GM23338 (cell line): ENCODE data around the gene CCDC40. TPM values are rescaled to one million over a fixed set of nuclear protein-coding genes. Genes with fewer than 3 reads are reported as not detected.

Source experiments
- ATAC-seq: fragments of 200-7000 bp; cut with Tn5 transposase; 3 replicates; pipeline ENCODE4 v1.9.1; 2020
- DNase-seq: peaks from one replicate; pipeline ENCODE4 v3.0.0-alpha.2; 2015; ENCODE audit warnings: low spot score
- H2AFZ ChIP-seq: fragments of 200-600 bp; sonication (generic); 2 replicates; pipeline ENCODE4 v1.8.0; 2016; ENCODE audit warnings: antibody characterized with exemption, mild to moderate bottlenecking, moderate library complexity
- H3F3A ChIP-seq: fragments of 200-600 bp; sonication (generic); replicated peaks from 2 replicates; pipeline ENCODE4 v1.8.0; 2017; ENCODE audit warnings: antibody characterized with exemption, mixed run types, low read depth
- H3K27ac ChIP-seq: fragments of 200-600 bp; sonication (generic); 2 replicates; pipeline ENCODE4 v1.6.1; 2016; ENCODE audit warnings: low read depth
- H3K27me3 ChIP-seq: fragments of 200-600 bp; sonication (generic); 2 replicates; pipeline ENCODE4 v1.8.0; 2016; ENCODE audit warnings: mild to moderate bottlenecking, mixed run types, moderate library complexity; ENCODE audit not compliant: insufficient read depth
- H3K36me3 ChIP-seq: fragments of 200-600 bp; sonication (generic); 2 replicates; pipeline ENCODE4 v1.8.0; 2016; ENCODE audit warnings: mild to moderate bottlenecking; ENCODE audit not compliant: insufficient read depth
- H3K4me1 ChIP-seq: fragments of 200-600 bp; sonication (generic); 2 replicates; pipeline ENCODE4 v1.8.0; 2016; ENCODE audit warnings: mild to moderate bottlenecking, moderate library complexity; ENCODE audit not compliant: insufficient read depth
- H3K4me2 ChIP-seq: fragments of 200-600 bp; sonication (generic); 2 replicates; pipeline ENCODE4 v1.7.1; 2017; ENCODE audit warnings: mixed run types
- H3K4me3 ChIP-seq: fragments of 200-600 bp; sonication (generic); 2 replicates; pipeline ENCODE4 v1.6.1; 2016; ENCODE audit warnings: mixed run types
- H3K79me2 ChIP-seq: fragments of 200-600 bp; sonication (generic); replicated peaks from 2 replicates; pipeline ENCODE4 v1.8.0; 2017; ENCODE audit warnings: mild to moderate bottlenecking; ENCODE audit not compliant: insufficient read depth
- H3K9me2 ChIP-seq: fragments of 200-600 bp; sonication (generic); 2 replicates; pipeline ENCODE4 v1.8.0; 2017; ENCODE audit not compliant: insufficient read depth
- H4K20me1 ChIP-seq: fragments of 200-600 bp; sonication (generic); replicated peaks from 2 replicates; pipeline ENCODE4 v1.8.0; 2017; ENCODE audit warnings: mild to moderate bottlenecking; ENCODE audit not compliant: insufficient read depth
- H3K27ac Mint-ChIP-seq: 2 replicates; pipeline ENCODE4 v1.8.0; 2020; ENCODE audit warnings: inconsistent platforms, mild to moderate bottlenecking, moderate library complexity, mixed read lengths
- H3K27me3 Mint-ChIP-seq: 3 replicates; pipeline ENCODE4 v1.8.0; 2022; ENCODE audit warnings: low read depth, mild to moderate bottlenecking, moderate library complexity, mixed read lengths, inconsistent platforms; ENCODE audit not compliant: insufficient read depth, poor library complexity
- H3K36me3 Mint-ChIP-seq: 3 replicates; pipeline ENCODE4 v1.8.0; 2021; ENCODE audit warnings: low read depth, mild to moderate bottlenecking, inconsistent platforms, moderate library complexity, mixed read lengths
- H3K4me1 Mint-ChIP-seq: 3 replicates; pipeline ENCODE4 v1.8.0; 2020; ENCODE audit warnings: mild to moderate bottlenecking, inconsistent platforms, mixed read lengths
- H3K4me3 Mint-ChIP-seq: 3 replicates; pipeline ENCODE4 v1.8.0; 2021; ENCODE audit warnings: moderate library complexity, mild to moderate bottlenecking, inconsistent platforms, mixed read lengths
- H3K9me3 Mint-ChIP-seq: 3 replicates; pipeline ENCODE4 v1.8.0; 2020; ENCODE audit warnings: moderate library complexity, mild to moderate bottlenecking, inconsistent platforms, mixed read lengths
- EZH2 ChIP-seq: fragments of 200-600 bp; sonication (generic); IDR thresholded peaks from one replicate; pipeline ENCODE4 v1.8.0; 2017; ENCODE audit warnings: antibody characterized with exemption, mild to moderate bottlenecking, low read depth; ENCODE audit not compliant: unreplicated experiment
- EZH2phosphoT487 ChIP-seq: fragments of 200-600 bp; sonication (generic); IDR thresholded peaks from one replicate; pipeline ENCODE4 v1.8.1; 2018; ENCODE audit warnings: antibody characterized with exemption; ENCODE audit not compliant: unreplicated experiment
- JUNB ChIP-seq: IDR thresholded peaks from one replicate; pipeline ENCODE4 v1.6.1; 2016; ENCODE audit warnings: antibody characterized with exemption; ENCODE audit not compliant: unreplicated experiment
- STAT1 ChIP-seq: IDR thresholded peaks from one replicate; pipeline ENCODE4 v1.6.1; 2016; ENCODE audit warnings: antibody characterized with exemption; ENCODE audit not compliant: unreplicated experiment
- ZNF114 ChIP-seq: fragments of 250-450 bp; sonication (Bioruptor Pico); IDR thresholded peaks from 2 replicates; pipeline ENCODE4 v1.5.0; 2020; ENCODE audit warnings: mild to moderate bottlenecking, moderate library complexity
- ZNF331 ChIP-seq: fragments of 250-450 bp; sonication (Bioruptor Pico); IDR thresholded peaks from 2 replicates; pipeline ENCODE4 v1.5.0; 2020; ENCODE audit warnings: low read depth, mild to moderate bottlenecking, moderate library complexity
- polyA plus RNA-seq: library from polyadenylated mRNA; unstranded; fragments of >200 nt; fragmentation: Nextera tagmentation; extraction: Ambion mirVana; gene quantifications from 2 replicates; pipeline ENCODE4 v1.2.1, GENCODE V29; 2016
- total RNA-seq: library from RNA; depleted of rRNA; stranded (reverse); fragments of >200 nt; shearing (Covaris generic); gene quantifications from 2 replicates; pipeline ENCODE4 v1.2.3, GENCODE V29; 2014
- TF ChIP-seq, protein P1 (sequence below), 2 experiments: fragments of 200-600 bp in 1 of 2; sonication (generic) in 1 of 2; conservative IDR thresholded peaks; 2 replicates each; pipeline versions ENCODE4 v1.5.1 to v1.6.1; 2016 to 2017; ENCODE audit warnings: antibody characterized with exemption in 2 of 2, low read depth in 2 of 2, mild to moderate bottlenecking in 2 of 2, moderate library complexity in 1 of 2
- TF ChIP-seq, protein P2 (sequence below): IDR thresholded peaks from one replicate; pipeline ENCODE4 v1.6.1; 2018; ENCODE audit warnings: antibody characterized with exemption; ENCODE audit not compliant: unreplicated experiment
- TF ChIP-seq, protein P3 (sequence below): IDR thresholded peaks from 2 replicates; pipeline ENCODE4 v1.6.1; 2016; ENCODE audit warnings: antibody characterized with exemption

The CCDC40 gene
- total and polyA plus RNA-seq, 2 experiments from 2014 or later: 7.6 to 8.1 TPM

DNA sequence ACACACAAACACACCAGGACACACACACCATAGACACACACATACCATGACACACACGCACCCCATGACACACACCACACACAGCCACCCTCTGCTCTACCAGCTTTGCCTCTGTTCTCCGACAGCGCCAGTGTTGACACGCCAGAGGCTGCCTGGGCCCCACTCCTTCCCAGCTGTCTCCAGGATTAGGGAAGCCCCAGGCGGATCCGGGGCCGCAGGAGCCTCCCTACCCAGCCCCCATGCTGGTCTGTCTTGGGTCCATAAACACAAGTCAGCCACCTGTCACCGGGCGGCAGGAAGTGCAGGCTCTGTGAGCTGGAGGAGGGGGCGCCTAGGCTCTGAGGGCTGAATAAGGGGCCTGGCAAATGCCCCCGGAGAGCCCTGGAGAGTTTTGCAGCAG, 11.3 kb upstream of the CCDC40 start:
- Histone ChIP-seq H3K4me3 (no peak overlapping the region), H3K27ac (no peak overlapping the region), H3K79me2 (peaks cover 96% of the 10 kb centered on the region), H3F3A (peaks cover 2% of the 10 kb centered on the region; the same call in 1 of the 2 replicates), H3K4me1 (peaks cover 18% of the 10 kb centered on the region), H3K36me3 (no peaks in the 10 kb centered on the region), H3K27me3 (no peaks in the 10 kb centered on the region), H3K4me2 (no peak overlapping the region), H2AFZ (no peak overlapping the region), H4K20me1 (peaks cover 48% of the 10 kb centered on the region), H3K9me2 (no peaks in the 10 kb centered on the region)
- no peaks in the 10 kb centered on the region for H3K9me3 Mint-ChIP-seq
- no peaks in the 10 kb centered on the region for H3K27me3 Mint-ChIP-seq
- DNase-seq: peak; percentile 63
- H3K4me3 Mint-ChIP-seq: no peak overlapping the region
- peak; percentile 46 for ATAC-seq
- H3K4me1 Mint-ChIP-seq: peaks cover 30% of the 10 kb centered on the region
- TF ChIP-seq STAT1: no peak
- TF ChIP-seq EZH2: no peak
- TF ChIP-seq, protein P1, sequence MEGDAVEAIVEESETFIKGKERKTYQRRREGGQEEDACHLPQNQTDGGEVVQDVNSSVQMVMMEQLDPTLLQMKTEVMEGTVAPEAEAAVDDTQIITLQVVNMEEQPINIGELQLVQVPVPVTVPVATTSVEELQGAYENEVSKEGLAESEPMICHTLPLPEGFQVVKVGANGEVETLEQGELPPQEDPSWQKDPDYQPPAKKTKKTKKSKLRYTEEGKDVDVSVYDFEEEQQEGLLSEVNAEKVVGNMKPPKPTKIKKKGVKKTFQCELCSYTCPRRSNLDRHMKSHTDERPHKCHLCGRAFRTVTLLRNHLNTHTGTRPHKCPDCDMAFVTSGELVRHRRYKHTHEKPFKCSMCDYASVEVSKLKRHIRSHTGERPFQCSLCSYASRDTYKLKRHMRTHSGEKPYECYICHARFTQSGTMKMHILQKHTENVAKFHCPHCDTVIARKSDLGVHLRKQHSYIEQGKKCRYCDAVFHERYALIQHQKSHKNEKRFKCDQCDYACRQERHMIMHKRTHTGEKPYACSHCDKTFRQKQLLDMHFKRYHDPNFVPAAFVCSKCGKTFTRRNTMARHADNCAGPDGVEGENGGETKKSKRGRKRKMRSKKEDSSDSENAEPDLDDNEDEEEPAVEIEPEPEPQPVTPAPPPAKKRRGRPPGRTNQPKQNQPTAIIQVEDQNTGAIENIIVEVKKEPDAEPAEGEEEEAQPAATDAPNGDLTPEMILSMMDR (conservative IDR thresholded peaks at IDR 0.05; ENCODE audit: low read depth in 2 of 2): 0 out of 4 replicates have a peak, but pooled peaks of 1 of the 2 experiments have one; percentile 8
- TF ChIP-seq ZNF114 (CRISPR knock-in tag): no peak
- TF ChIP-seq ZNF331 (CRISPR knock-in tag): no peak
- TF ChIP-seq EZH2phosphoT487: no peak
- no peak for TF ChIP-seq JUNB
- TF ChIP-seq, protein P2, sequence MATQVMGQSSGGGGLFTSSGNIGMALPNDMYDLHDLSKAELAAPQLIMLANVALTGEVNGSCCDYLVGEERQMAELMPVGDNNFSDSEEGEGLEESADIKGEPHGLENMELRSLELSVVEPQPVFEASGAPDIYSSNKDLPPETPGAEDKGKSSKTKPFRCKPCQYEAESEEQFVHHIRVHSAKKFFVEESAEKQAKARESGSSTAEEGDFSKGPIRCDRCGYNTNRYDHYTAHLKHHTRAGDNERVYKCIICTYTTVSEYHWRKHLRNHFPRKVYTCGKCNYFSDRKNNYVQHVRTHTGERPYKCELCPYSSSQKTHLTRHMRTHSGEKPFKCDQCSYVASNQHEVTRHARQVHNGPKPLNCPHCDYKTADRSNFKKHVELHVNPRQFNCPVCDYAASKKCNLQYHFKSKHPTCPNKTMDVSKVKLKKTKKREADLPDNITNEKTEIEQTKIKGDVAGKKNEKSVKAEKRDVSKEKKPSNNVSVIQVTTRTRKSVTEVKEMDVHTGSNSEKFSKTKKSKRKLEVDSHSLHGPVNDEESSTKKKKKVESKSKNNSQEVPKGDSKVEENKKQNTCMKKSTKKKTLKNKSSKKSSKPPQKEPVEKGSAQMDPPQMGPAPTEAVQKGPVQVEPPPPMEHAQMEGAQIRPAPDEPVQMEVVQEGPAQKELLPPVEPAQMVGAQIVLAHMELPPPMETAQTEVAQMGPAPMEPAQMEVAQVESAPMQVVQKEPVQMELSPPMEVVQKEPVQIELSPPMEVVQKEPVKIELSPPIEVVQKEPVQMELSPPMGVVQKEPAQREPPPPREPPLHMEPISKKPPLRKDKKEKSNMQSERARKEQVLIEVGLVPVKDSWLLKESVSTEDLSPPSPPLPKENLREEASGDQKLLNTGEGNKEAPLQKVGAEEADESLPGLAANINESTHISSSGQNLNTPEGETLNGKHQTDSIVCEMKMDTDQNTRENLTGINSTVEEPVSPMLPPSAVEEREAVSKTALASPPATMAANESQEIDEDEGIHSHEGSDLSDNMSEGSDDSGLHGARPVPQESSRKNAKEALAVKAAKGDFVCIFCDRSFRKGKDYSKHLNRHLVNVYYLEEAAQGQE: no peak
- no peaks in the 10 kb centered on the region for H3K36me3 Mint-ChIP-seq
- no peak overlapping the region for H3K27ac Mint-ChIP-seq

DNA sequence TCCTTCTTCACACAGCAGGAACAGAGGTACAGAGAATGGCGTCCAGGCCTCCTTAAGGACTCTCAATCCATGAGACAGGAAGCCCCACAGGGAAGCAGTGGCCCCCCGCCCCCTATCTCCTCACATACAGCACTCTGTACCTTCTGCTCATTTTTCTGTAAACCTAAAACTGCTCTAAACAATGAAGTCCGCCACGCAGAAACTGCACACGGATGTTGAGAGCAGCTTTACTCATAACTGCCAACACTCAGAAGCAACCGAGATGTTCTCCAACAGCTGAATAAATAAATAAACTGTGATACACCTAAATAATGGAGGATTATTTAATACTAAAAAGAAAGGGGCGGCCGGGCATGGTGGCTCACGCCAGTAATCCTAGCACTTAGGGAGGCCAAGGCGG, 10.6 kb upstream of the CCDC40 start:
- Histone ChIP-seq H3K79me2 (peaks cover 96% of the 10 kb centered on the region), H3K4me1 (peaks cover 16% of the 10 kb centered on the region), H4K20me1 (peaks cover 51% of the 10 kb centered on the region), H3K27ac (no peak overlapping the region), H3K4me2 (no peak overlapping the region), H3K4me3 (no peak overlapping the region), H2AFZ (no peak overlapping the region), H3K27me3 (no peaks in the 10 kb centered on the region), H3K36me3 (no peaks in the 10 kb centered on the region), H3K9me2 (no peaks in the 10 kb centered on the region), H3F3A (peaks cover 2% of the 10 kb centered on the region; the same call in 1 of the 2 replicates)
- no peak overlapping the region for H3K27ac Mint-ChIP-seq
- no peak for DNase-seq
- H3K27me3 Mint-ChIP-seq: no peaks in the 10 kb centered on the region
- H3K9me3 Mint-ChIP-seq: no peaks in the 10 kb centered on the region
- no peaks in the 10 kb centered on the region for H3K36me3 Mint-ChIP-seq
- H3K4me1 Mint-ChIP-seq: peaks cover 29% of the 10 kb centered on the region
- TF ChIP-seq, protein P3, sequence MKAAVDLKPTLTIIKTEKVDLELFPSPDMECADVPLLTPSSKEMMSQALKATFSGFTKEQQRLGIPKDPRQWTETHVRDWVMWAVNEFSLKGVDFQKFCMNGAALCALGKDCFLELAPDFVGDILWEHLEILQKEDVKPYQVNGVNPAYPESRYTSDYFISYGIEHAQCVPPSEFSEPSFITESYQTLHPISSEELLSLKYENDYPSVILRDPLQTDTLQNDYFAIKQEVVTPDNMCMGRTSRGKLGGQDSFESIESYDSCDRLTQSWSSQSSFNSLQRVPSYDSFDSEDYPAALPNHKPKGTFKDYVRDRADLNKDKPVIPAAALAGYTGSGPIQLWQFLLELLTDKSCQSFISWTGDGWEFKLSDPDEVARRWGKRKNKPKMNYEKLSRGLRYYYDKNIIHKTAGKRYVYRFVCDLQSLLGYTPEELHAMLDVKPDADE: no peak
- TF ChIP-seq, protein P1 (conservative IDR thresholded peaks at IDR 0.05; ENCODE audit: low read depth in 2 of 2): no peak
- TF ChIP-seq JUNB (no peak), EZH2phosphoT487 (no peak)
- H3K4me3 Mint-ChIP-seq: no peak overlapping the region
- no peak for ATAC-seq
